ENCODE data around the gene PANK4.

The PANK4 gene

GRCh38 chr1:2495026-2495425 lies 31.4 kb downstream of the PANK4 start:
- no peak for FAIRE-seq

DNA sequence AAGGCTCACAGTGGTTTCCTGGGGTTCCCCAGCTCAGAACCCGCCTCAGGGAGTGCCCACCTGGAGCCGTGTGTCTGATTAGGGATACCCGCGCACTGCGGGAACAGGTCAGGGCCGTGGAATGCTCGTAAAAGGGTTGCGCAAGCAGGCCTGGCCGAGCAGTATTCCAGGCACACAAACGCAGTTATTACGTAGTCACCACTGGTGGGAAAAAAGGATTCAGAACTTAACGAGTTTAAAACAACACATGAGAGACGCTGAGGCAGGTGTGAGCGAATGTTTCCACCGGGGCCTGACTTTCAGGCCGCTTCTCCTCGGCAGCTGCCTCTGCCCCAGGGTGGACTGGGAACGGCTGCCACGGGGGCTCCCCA lies 32.1 kb downstream of the PANK4 start:
- FAIRE-seq, result no peak

DNA sequence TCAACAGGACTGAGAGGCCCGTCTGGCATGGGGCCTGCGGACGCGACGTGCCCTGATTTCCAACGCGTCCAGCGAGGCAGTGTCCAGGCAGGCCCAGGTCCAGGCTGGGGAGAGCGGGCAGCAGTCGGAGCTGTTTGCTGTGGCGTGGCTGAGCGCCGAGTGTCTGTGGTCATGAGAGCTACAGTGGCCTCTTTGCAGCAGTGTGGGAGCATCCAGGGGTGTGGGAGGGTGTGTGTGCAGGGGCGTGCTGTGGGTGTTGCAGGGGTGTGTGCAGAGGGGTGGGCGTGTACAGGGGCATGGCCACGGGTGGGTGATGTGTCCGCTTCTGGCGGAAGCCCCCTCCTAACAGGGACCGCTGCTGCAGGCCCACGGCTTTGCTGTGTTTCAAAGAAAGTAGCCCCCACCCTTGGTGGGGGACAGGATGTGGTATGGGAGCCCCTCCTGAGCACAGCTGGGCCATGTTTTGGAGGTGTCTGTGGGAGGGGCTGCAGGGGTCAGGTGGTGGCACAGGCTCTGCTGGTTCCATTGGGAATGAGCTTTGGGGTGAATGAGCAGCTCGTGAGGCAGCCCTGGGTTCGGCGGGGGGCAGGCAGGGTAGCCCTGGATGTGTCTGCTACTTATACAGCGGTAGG lies 32.6 kb downstream of the PANK4 start:
- FAIRE-seq, result no peak

GRCh38 chr1:2493218-2493617 lies 33.2 kb downstream of the PANK4 start:
- FAIRE-seq, result no peak

DNA sequence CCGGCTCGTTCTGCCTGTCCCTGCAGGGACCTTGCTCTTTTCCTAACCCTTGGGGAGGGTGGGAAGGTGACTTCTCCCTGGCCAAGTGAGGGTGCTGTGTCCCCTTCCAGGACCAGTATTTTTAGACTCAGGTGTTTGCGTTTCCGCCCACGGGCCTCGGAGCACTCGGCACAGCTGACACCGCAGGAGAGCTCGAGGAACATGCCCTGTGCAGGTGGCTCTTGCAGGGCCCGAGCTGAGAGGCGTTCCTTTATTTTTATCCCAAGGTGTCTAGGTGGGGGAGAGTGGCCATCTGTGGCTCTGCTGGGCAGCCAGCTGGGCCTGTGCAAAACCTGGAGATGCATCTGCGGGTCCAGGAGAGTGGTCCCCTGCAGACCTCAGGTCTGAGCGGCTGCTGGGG lies 34.3 kb downstream of the PANK4 start:
- no peak for FAIRE-seq

GRCh38 chr1:2489615-2490014 lies 36.8 kb downstream of the PANK4 start:
- no peak for FAIRE-seq

- FAIRE-seq, result no peak
These were observed 37.7 kb downstream of the PANK4 start for GRCh38 chr1:2488688-2489087.

DNA sequence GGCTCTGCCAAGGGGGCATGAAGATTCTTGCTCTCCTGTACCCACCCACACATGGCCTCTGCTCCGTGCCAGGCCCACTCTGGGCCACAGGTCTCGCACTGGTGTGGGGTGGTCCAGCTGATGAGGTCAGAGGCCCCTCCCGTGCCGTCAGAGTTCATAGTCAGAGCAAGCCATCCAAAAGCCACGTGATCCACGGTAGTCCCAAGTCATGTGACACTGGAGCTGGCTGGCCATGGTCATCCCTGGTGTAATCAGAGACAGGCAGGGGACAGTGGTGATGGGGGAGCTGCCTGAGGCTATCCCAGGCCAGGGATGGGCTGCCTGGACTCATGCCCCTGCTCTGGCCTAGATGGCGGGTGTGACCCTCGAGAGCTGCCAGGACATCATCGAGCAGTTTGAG lies 39.8 kb downstream of the PANK4 start:
- FAIRE-seq, result no peak

- FAIRE-seq, result no peak
These were observed 40.4 kb downstream of the PANK4 start for GRCh38 chr1:2486041-2486440.

DNA sequence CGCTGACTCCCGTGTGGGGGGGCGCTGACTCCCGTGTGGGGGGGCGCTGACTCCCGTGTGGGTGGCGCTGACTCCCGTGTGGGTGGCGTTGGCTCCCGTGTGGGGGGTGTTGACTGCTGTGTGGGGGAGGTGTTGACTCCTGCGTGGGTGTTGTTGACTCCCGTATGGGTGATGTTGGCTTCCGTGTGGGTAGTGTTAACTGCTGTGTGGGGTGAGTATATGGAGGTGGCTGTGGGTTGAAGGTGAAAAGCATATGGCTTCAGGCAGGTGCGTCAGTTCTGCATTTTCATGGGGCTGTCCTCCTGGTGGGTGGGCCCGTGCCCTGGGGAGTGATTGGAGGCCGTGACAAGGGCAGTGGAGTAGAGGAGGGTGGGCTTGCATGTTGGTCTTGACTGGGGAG lies 42.4 kb downstream of the PANK4 start:
- FAIRE-seq, result no peak

DNA sequence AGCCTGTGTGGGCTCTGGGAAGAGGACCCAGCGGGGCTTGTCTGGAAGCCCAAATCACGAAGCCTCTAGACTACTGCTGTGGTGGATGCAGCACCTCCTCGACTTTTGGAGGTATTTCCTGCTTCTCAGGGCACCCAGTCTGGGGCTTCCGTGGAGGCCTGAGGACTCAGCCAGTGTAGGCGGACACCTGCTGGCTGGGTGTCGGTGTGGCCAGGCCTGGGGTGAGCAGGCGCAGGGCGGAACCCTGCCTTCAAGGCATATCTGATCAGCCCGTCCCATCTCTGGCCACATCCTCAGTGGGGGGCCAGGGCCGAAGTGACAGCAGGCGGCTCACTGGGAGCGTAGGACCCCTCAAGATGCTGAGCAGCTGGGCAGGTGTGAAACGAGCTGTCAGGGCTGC lies 43.4 kb downstream of the PANK4 start:
- no peak for FAIRE-seq

GRCh38 chr1:2482588-2482987 lies 43.8 kb downstream of the PANK4 start:
- no peak for FAIRE-seq

GRCh38 chr1:2481885-2482284 lies 44.5 kb downstream of the PANK4 start:
- FAIRE-seq, result no peak

DNA sequence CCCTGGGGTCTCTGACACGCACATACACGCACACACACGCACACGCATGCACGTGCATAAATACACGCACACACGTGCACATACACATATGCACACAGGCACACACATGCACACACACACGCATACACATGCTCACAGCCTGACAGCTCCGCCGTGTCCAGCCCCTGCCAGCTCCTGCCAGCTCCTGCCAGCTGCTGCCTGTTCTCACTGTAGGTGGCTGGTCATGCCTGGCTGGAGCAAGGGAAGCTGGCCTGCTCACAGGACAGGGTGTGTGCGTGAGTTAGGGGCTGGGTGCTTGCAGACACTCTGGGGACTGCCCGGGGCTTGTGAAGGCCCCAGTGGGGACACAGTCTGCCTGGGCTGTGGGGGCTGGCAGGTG lies 45.4 kb downstream of the PANK4 start:
- FAIRE-seq, result no peak

GRCh38 chr1:2480236-2480985 lies 46.0 kb downstream of the PANK4 start:
- no peak for FAIRE-seq

DNA sequence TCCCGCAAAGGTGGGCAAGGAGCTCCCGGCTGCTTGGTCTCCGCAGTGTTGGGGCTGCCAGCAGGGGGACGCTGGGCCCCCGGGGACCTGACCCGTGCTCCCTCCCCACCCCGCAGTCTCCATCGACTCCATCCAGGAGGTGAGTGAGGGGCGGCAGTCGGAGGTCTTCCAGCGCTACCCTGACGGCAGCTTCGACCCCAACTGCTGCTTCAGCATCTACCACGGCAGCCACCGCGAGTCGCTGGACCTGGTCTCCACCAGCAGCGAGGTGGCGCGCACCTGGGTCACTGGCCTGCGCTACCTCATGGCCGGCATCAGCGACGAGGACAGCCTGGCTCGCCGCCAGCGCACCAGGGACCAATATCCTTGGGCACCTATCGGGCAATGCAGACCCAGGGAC lies 46.8 kb downstream of the PANK4 start:
- FAIRE-seq, result no peak

- no peak for FAIRE-seq
These were observed 47.2 kb downstream of the PANK4 start for GRCh38 chr1:2479186-2479585.

DNA sequence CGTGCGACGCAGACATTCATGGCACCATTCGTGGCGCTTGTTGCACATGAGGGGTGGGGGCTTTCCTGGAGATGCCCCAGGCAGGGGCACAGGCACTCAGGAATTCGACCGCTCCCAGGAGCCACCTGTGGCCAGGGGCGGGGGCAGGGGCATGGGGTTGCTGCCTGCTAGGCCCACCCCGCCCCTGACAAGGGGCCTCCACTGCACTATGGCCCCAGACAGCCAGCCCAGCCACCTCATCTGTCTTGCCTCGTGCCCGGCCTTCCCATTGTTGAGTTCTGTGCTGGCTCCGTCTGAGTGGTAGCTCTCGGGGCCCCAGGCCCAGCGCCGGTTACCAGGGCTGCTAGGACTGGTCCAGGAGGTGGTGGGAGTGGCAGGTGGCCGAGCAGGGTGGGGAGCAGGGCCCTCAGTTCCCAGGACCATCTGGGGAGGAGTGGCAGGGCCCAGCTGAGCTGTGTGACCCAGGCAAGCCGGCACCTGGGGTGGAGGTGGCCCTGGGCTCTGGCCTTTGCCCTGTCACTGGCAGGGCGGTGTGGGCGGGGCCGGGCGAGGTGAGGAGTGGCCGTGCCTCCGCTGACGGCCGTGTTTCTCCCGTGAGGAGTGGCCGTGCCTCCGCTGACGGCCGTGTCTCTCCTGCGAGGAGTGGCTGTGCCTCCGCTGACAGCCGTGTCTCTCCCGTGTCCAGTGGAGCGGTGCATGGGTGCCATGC lies 48.5 kb downstream of the PANK4 start:
- FAIRE-seq, result no peak

GRCh38 chr1:2477309-2477708 lies 49.1 kb downstream of the PANK4 start:
- no peak for FAIRE-seq

DNA sequence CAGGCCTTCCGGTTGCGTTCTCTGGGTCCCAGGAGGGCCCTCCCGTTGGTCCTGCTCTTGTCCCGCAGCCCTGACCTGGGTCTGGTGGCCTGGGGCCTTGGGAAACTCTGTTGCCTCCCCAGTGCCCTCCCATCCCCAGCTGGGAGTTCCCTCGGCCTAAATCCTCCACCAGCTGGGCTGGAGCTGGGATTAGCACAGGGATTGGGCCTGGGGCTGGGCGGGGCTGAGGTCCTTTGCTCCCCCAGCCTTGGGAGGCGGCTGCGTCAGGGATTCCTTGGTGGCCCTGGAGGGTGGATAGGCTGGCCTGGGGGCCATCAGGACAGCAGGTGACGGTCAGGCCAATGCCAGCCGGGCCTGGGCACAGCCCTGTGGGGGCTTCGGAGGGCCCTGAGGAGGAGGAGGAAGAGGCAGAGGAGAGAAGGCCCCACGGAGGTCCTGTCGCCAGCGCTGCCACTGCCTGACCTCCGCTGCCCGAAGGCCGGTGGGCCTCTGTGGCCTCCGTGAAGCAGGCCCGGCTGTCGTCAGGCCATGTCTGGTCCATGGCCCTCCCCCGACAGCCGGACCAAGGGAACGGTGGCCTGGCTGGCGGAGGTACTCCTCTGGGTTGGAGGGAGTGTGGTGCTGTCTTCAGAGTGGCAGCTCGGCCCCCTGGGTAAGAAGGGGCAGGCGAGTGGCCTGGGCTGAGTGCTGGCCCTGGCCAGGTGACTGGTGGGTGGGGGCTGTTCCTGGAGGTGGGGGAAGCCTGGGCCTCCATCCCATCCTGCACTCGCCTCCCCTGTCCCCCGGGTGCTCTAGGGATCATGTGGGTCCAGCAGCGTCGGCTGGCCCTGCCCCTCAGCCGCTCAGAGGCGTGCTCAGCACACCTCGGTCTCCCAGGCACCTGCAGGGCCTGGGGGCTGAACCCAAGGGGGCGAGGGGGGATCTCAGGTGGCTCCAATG lies 50.1 kb downstream of the PANK4 start, which contains the start of gene PLCH2:
TSS of gene PLCH2 (plus strand) at position 229 of the 939 bp plus-strand sequence. CDS start at position 529, 300 bp downstream.
- no peak for FAIRE-seq

DNA sequence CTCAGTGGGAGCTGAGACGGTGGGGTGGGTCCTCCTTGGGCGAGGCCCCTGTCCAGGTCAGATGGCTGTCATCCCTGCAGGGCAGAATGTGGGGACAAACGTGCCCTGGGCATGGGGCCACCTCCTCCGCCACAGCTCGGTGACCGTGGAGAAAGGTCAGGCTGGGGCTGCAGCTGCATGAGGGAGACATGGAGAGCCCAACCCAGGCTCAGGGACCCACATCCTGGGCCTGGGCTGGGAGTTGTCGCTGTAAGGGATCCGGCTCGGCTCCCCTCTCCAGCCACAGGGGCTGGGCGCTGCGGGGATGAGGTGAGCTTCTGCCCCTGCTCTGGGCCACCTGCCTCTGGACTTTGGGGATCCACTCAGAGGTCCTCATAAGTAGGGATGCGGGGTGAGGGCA lies 50.8 kb downstream of the PANK4 start:
- no peak for FAIRE-seq

DNA sequence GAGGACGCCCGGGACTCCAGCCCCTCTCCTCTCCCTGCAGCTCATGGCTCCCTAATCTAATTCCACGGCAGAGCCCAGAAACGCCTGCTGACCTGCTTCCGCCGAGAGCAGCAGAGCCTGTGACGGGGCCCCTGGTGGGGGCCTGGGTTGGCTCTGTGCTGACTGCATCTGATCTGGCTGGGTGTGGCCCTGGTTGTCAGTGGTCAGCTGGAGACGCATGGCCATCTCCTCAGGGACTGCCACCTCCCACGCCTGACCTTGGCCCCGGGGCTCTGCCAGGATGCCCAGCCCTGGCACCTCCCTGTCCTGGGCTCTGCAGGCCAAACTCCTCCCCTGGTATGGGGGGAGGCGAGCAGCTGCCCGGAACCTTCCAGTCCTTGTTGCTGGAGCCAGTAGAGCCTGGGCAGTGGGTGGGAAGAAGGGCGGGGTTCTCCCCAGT lies 51.4 kb downstream of the PANK4 start:
- FAIRE-seq, result no peak
